ENCODE measurements around the gene FAM120C. TPM values are rescaled to one million over a fixed set of nuclear protein-coding genes. Genes with fewer than 3 reads are reported as not detected.

FAM120C gene
- total and polyA plus RNA-seq, 2 of the 4 experiments (the other 2 are of a cell fraction): 3.4 to 3.6 TPM

GRCh38 chrX:54166915-54167314 lies 16.1 kb downstream of the FAM120C start:
- no peak for DNase-seq
- Histone ChIP-seq H3K79me1 (ENCODE audit: low read depth in 1 of 2, low read length in 2 of 2) (peaks cover 0 to 7% of the 10 kb centered on the region in 2 experiments; a peak in 3 of 4 replicates), H4K20me1 (ENCODE audit: insufficient read depth, low read length) (no peaks in the 10 kb centered on the region), H3K36me3 (ENCODE audit: control insufficient read depth, insufficient read depth, low read length) (no peaks in the 10 kb centered on the region), H2AFZ (replicated peaks; ENCODE audit: low read length, poor library complexity) (no peak overlapping the region), H3K27ac (ENCODE audit: insufficient read depth, low read length) (no peak overlapping the region), H2AK5ac (ENCODE audit: low read depth, low read length) (no peak overlapping the region), H3K23ac (ENCODE audit: low read depth, low read length) (no peak overlapping the region), H3K18ac (ENCODE audit: low read depth, low read length) (no peak overlapping the region), H2BK15ac (ENCODE audit: low read depth, low read length) (no peak overlapping the region), H3K4me3 (ENCODE audit: insufficient read depth, low read depth, low read length) (no peak overlapping the region), H2BK120ac (ENCODE audit: low read depth, low read length) (no peak overlapping the region), H3K9me3 (ENCODE audit: control insufficient read depth, insufficient read depth, low read length) (no peaks in the 10 kb centered on the region), H4K91ac (ENCODE audit: insufficient read depth, low read depth, low read length) (no peak overlapping the region), H2AK9ac (replicated peaks; ENCODE audit: low read depth, low read length, poor library complexity) (no peak overlapping the region), H3K4me2 (ENCODE audit: low read depth, low read length) (no peak overlapping the region), H4K5ac (ENCODE audit: low read depth, low read length) (no peak overlapping the region), H3K9me1 (ENCODE audit: insufficient read depth, low read length) (no peaks in the 10 kb centered on the region), H3K27me3 (ENCODE audit: control insufficient read depth, insufficient read depth, low read length) (no peaks in the 10 kb centered on the region), H3K56ac (ENCODE audit: extremely low read depth, insufficient read depth, low read length) (no peak overlapping the region), H3K14ac (replicated peaks; ENCODE audit: low read depth, low read length) (no peak overlapping the region), H4K8ac (ENCODE audit: low read depth in 2 of 2, low read length in 2 of 2) (no peak overlapping the region), H2BK5ac (ENCODE audit: low read depth, low read length, poor library complexity, severe bottlenecking) (no peak overlapping the region), H2BK20ac (ENCODE audit: low read depth, low read length) (no peak overlapping the region), H3K4ac (ENCODE audit: low read depth, low read length) (no peak overlapping the region), H3K9ac (ENCODE audit: low read depth, low read length) (no peak overlapping the region), H3K4me1 (ENCODE audit: control insufficient read depth, insufficient read depth, low read length) (no peaks in the 10 kb centered on the region)
- ChIA-PET POLR2A (ENCODE audit: unreplicated experiment) (no interaction called here), CTCF (interaction anchor here (1.7 kb wide), 1 partner anchor 12 kb away, joined by 5 read pairs; no protein-coding TSS in a partner anchor)
- in situ Hi-C loops (cut with MboI; ENCODE audit: low sequenced_read_pairs): no loop called here
- no peak for ATAC-seq (ENCODE audit: low read depth)
- no CpG with 5 or more reads among the region's 4 CpGs for WGBS, 2 experiments (ENCODE audit: extremely low coverage in 2 of 2, insufficient read length in 1 of 2)
- no peak for TF ChIP-seq USF2 (IDR thresholded peaks at IDR 0.05; ENCODE audit: low read depth, low read length)
- TF ChIP-seq CHD1 (IDR thresholded peaks at IDR 0.05; ENCODE audit: low read depth, low read length): no peak
- no peak for TF ChIP-seq SMC3 (IDR thresholded peaks at IDR 0.05; ENCODE audit: low read depth, low read length)
- no peak for TF ChIP-seq BHLHE40 (IDR thresholded peaks at IDR 0.05; ENCODE audit: low read depth, low read length)
- TF ChIP-seq CTCF (conservative IDR thresholded peaks at IDR 0.05; ENCODE audit: low read depth, low read length): no peak
- no peak for TF ChIP-seq MAFK (IDR thresholded peaks at IDR 0.05; ENCODE audit: low read depth, low read length)
- no peak for TF ChIP-seq FOS (IDR thresholded peaks at IDR 0.05; ENCODE audit: low read depth, low read length)
- TF ChIP-seq ELK1 (IDR thresholded peaks at IDR 0.05; ENCODE audit: borderline replicate concordance, low read depth, low read length): no peak
- no peak for TF ChIP-seq POLR2A (IDR thresholded peaks at IDR 0.05; ENCODE audit: low read depth, low read length)
- no peak for TF ChIP-seq RFX5 (IDR thresholded peaks at IDR 0.05; ENCODE audit: low read depth, low read length)
- no peak for TF ChIP-seq CEBPB (IDR thresholded peaks at IDR 0.05; ENCODE audit: low read depth, low read length)
- TF ChIP-seq NFE2L2 (IDR thresholded peaks at IDR 0.05; ENCODE audit: low read depth, low read length): no peak
- no peak for TF ChIP-seq MAZ (IDR thresholded peaks at IDR 0.05; ENCODE audit: borderline replicate concordance, low read depth, low read length)
- TF ChIP-seq MXI1 (IDR thresholded peaks at IDR 0.05; ENCODE audit: borderline replicate concordance, low read depth, low read length): no peak
- no peak for TF ChIP-seq RAD21 (IDR thresholded peaks at IDR 0.05; ENCODE audit: low read length)
- no peak for TF ChIP-seq RCOR1 (IDR thresholded peaks at IDR 0.05; ENCODE audit: insufficient replicate concordance, low read length)
- intact Hi-C loops (cut with micrococcal nuclease): no loop called here
- BruUV-seq (replicated peaks): no TSS peak
- dilution Hi-C loops (cut with HindIII; ENCODE audit: low sequenced_read_pairs, unreplicated experiment): no loop called here

Measured in IMR-90 (cell line).